HL-60 (cell line): ENCODE results near the gene PMCH.

Experiments used
- DNase-seq, 2 experiments: peaks; one replicate each; pipeline ENCODE4 v3.0.0-alpha.2; 2010 to 2020; ENCODE audit warnings: low read depth in 1 of 2, low spot score in 1 of 2
- H3K27ac ChIP-seq: fragments of 250-450 bp; sonication (Bioruptor Pico); replicated peaks from 2 replicates; pipeline ENCODE4 v1.5.1; 2020; ENCODE audit warnings: mild to moderate bottlenecking, moderate library complexity
- H3K27me3 ChIP-seq: fragments of 250-450 bp; sonication (Bioruptor Pico); 2 replicates; pipeline ENCODE4 v1.5.1; 2021; ENCODE audit warnings: mild to moderate bottlenecking, moderate library complexity; ENCODE audit not compliant: insufficient read depth, poor library complexity, severe bottlenecking
- H3K4me3 ChIP-seq: replicated peaks from 2 replicates; pipeline ENCODE4 v1.5.1; 2011; ENCODE audit warnings: mild to moderate bottlenecking, control low read depth, low read length; ENCODE audit not compliant: insufficient read depth
- CTCF ChIP-seq: IDR thresholded peaks from one replicate; pipeline ENCODE4 v1.5.1; 2011; ENCODE audit warnings: low read length, control low read depth, inconsistent platforms; ENCODE audit not compliant: insufficient read depth
- GABPA ChIP-seq: IDR thresholded peaks from 2 replicates; pipeline ENCODE4 v1.6.1; 2012; ENCODE audit warnings: low read depth
- POLR2AphosphoS5 ChIP-seq: IDR thresholded peaks from 2 replicates; pipeline ENCODE4 v1.6.1; 2012; ENCODE audit warnings: low read depth
- SPI1 ChIP-seq: IDR thresholded peaks from 2 replicates; pipeline ENCODE4 v1.6.1; 2012; ENCODE audit warnings: low read depth, mild to moderate bottlenecking, borderline replicate concordance
- TF ChIP-seq, protein P1 (sequence below): IDR thresholded peaks from 2 replicates; pipeline ENCODE4 v1.6.1; 2012; ENCODE audit warnings: low read depth; ENCODE audit not compliant: insufficient replicate concordance

PMCH gene

GRCh38 chr12:102171951-102172350 is 25.7 kb downstream of the PMCH start:
- H3K4me3 ChIP-seq, result no peak overlapping the region
- H3K27me3 ChIP-seq, result no peaks in the 10 kb centered on the region
- DNase-seq, result no peak
- H3K27ac ChIP-seq, result no peak overlapping the region
- TF ChIP-seq GABPA, result no peak
- TF ChIP-seq CTCF, result no peak
- TF ChIP-seq SPI1, result no peak
- TF ChIP-seq, protein P1, sequence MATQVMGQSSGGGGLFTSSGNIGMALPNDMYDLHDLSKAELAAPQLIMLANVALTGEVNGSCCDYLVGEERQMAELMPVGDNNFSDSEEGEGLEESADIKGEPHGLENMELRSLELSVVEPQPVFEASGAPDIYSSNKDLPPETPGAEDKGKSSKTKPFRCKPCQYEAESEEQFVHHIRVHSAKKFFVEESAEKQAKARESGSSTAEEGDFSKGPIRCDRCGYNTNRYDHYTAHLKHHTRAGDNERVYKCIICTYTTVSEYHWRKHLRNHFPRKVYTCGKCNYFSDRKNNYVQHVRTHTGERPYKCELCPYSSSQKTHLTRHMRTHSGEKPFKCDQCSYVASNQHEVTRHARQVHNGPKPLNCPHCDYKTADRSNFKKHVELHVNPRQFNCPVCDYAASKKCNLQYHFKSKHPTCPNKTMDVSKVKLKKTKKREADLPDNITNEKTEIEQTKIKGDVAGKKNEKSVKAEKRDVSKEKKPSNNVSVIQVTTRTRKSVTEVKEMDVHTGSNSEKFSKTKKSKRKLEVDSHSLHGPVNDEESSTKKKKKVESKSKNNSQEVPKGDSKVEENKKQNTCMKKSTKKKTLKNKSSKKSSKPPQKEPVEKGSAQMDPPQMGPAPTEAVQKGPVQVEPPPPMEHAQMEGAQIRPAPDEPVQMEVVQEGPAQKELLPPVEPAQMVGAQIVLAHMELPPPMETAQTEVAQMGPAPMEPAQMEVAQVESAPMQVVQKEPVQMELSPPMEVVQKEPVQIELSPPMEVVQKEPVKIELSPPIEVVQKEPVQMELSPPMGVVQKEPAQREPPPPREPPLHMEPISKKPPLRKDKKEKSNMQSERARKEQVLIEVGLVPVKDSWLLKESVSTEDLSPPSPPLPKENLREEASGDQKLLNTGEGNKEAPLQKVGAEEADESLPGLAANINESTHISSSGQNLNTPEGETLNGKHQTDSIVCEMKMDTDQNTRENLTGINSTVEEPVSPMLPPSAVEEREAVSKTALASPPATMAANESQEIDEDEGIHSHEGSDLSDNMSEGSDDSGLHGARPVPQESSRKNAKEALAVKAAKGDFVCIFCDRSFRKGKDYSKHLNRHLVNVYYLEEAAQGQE, result no peak
- TF ChIP-seq POLR2AphosphoS5, result no peak

- TF ChIP-seq GABPA, result no peak
- peak; percentile 55 for TF ChIP-seq CTCF
- TF ChIP-seq, protein P1, result no peak
- no peak for TF ChIP-seq SPI1
- Histone ChIP-seq H3K4me3 (no peak overlapping the region), H3K27ac (no peak overlapping the region), H3K27me3 (no peaks in the 10 kb centered on the region)
- no peak for DNase-seq
Measured at GRCh38 chr12:102169922-102170621, 27.6 kb downstream of the PMCH start.

DNA sequence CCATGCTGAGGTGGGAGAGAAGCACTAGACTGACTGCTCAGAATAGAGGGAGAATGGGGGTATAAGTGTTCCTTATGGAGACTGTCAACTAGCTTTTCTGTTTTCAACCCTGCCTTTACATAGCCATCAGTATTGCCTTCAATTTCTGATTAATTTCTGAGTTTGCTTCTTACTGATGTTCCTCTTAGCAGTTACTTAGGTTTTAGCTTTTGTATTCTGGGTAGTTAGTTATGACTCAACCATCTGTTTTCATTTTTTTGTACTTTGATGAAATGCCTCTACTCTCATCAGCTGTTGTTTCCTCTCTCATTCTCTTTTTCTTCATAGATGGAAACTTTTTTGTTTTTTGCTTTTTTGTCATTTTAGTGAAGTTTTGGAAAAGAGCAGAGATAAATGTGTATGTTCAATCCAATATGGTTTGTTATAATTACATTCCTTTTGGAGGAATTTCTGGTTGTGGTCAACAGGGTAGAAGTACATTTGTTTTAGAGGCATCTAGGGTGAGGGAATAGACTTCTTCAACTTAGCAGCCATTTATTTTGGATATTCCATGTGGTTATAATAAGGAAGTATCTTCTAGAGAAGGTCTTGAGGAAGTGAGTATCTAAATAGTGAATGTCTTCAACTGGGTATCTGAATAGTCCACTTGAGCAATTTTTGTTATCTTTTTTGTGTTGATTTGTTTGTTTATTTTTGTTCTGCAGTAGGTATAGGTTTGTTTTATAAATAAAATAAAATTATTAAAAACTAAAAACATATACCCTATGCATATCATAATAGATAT is 29.6 kb downstream of the PMCH start:
- Histone ChIP-seq H3K27me3 (no peaks in the 10 kb centered on the region), H3K27ac (no peak overlapping the region), H3K4me3 (no peak overlapping the region)
- DNase-seq, result no peak
- no peak for TF ChIP-seq GABPA
- no peak for TF ChIP-seq POLR2AphosphoS5
- peak; percentile 53 for TF ChIP-seq SPI1
- TF ChIP-seq CTCF, result no peak
- TF ChIP-seq, protein P1, result no peak
